HPDE6-E6E7 (cell line): ENCODE results near the gene THRB.

Experiments used
- DNase-seq: peaks from one replicate; pipeline ENCODE4 v3.0.0; 2011; ENCODE audit warnings: missing footprints; ENCODE audit errors: extremely low spot score

The THRB gene

DNA sequence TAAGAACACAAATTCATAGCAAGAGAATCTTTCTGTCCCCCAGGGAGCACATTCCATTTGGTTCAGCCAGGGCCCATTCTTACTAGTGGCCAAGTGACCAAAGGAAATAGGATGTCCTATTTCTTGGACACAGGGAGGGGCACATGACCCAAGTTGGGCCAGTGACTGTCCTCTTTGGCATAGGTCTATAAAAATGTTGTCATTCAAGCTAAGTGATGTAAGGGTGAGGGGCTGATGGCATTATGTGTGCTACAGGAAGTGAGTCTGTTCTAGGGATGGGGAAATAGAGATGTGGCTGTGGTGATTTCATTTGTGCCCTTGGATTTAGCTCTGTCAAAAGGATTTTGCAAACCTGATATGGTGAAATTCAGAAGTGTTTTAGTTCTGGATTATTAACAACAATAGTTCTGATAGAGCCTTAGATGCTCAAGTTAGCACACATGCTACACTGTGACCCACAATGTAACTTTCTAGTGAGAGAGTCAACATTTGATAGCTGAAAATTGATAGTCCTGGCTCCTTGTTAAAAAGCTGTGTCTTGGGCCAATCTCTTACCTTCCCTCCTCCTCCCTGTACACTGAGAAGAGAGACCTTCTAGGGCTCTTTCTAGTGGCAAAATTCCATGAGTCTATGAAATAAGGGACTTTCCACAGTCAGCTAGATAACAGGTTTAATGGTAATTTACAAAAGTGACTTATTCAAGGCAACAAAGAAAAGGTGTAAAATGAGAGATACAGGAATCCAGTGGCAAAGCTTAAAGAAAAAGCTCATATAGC, 117.2 kb downstream of the THRB start:
- DNase-seq: no peak

DNA sequence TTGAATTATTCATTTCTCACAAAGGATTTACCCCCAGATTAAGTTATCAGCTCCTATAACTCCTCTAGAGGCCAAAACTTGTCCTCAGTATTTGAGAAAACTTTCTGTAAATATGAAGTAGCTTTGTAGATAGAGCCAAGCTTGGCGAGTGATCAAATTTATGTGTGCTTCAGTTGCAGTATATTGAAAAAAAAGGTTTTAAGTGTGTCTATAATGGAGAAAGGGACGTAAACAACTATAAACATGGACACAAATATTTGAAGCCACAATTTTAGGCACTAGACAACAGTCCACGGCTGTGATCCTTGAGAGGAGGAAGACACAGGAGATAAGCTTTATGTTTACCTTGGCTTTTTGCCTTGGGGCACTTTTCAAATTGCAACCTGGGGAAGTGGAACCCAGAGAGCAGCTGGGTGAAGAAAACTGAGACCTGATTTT, 118.7 kb downstream of the THRB start:
- no peak for DNase-seq

- no peak for DNase-seq
Observed at GRCh38 chr3:24374801-24375200, 119.8 kb downstream of the THRB start.

DNA sequence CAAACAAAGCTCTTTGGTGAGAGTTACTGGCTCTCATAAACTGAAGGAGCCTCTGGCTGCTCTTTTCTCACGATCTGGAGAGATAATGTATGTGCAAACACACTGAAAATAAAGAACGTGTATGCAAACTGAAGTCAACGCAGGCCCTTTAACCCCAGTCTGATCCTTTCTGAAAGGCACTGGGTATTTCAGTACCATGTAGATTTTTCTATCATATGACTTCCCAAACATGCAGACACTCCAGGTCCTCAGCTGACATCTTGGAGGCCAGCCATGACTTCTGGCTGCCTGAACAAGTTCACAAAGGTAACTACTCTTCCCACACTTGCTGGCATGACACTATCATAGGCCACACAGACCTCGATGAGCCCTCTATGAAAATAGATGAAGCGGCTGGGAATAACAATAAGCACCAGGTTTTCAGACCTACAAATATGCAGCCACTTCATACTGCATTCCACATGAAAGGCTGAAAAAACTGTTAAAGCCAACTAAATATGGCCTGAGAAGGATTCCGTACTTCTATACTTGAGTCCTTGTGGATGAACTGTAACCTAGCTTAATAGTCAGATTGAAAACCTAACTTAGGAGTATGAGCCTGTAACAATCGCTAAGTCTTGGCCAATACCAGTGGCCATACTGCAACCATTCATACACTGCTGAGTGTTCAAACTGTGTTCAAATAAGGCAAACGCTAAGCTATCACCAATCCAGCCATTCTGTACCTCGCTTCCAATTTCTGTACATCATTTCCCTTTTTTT, 121.3 kb downstream of the THRB start:
- no peak for DNase-seq

- DNase-seq: no peak
Observed at GRCh38 chr3:24372559-24373197, 122.0 kb downstream of the THRB start.

DNA sequence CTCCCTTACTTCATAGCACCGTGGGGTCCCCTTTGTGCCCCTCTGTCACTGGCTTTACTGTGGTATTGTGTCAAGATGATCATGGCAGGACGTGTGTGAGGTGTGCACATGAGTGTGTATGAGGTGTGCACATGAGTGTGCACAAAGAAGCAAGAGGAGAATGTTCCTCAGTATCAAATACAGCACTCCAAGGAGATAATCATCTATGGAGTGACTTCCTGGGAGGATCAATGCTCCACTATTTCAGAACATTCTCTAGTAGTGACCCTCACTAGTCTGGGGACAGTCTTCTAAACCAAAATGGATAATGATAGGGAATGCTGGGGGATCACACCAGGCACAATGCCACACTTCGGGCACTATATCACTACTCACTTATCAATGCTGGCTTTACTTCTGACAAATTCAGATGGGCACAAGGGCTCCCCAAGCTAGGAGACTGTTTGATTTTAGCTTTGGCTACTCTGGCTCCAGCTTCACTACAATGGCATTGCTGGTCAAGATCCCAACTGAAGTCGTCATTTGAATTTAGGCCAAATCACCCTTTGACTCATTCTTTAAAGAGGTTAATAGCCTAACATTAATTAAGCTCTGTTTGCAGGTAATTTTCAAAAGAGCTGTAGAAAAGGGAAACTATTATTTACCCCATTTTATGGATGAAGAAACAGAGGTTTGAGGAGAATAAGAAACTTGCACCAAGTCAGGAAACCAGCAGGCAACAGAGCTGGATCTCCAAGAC, 124.1 kb downstream of the THRB start:
- DNase-seq: no peak

GRCh38 chr3:24368605-24369004, 126.0 kb downstream of the THRB start:
- DNase-seq: no peak

GRCh38 chr3:24367664-24368264, 126.9 kb downstream of the THRB start:
- DNase-seq: no peak

DNA sequence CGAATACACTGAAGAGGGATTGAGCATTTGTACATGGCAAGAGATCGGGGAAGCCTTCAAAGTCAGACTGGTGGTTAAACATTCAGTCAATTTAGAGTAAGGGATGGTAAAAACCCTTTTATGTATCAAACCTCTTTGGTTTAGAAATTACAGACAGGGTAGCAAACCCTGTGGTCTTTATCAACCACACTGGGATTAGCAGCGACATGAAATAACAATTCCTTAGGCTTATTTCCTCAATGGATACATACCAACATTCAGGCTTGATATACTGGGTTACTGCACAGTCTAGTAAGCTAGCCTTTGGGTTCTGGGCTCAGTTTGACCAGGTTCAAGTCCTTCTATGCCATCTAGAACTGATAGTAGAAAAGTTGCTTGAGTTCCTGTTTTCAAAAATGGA, 127.4 kb downstream of the THRB start:
- no peak for DNase-seq

- DNase-seq: peak; percentile 37
Observed at GRCh38 chr3:24365168-24365567, 129.5 kb downstream of the THRB start.

DNA sequence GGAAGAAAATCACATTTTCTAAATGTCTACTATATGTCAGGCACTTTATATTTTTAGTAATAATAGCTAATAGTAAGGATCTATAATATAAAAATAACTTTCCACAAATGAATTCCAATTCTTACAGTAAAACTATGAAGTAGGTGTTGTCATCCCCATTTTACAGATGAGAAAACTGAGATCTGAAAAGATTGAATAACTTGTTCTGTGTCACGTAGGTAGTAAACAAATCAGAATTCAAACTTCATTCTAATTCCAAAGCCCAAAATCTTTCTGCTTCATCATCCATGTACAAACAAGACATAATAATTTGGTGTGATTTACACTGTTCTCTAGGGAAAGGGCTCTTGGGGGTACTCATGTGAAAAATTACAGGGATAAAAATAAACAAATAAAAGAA, 130.3 kb downstream of the THRB start:
- no peak for DNase-seq

DNA sequence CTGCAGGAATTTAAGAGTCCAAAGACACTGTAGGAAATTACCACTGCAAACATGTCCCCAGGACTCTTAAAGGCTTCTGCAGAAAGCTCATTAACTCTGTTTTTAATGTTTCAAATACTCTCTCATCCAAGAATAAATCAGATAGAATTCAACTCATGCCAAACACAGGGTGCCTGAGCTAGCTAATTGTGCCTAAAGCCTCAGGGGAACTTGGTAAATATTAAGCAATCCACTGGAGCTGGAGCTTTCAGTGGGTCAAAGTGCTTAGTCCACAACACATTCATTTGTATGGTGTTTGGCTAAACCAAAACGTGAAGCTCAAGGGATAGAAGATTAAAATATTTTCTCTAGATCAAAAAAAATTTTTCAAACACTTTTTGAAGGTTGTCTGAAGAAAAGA, 131.4 kb downstream of the THRB start:
- DNase-seq: no peak

GRCh38 chr3:24361623-24362022, 133.0 kb downstream of the THRB start:
- DNase-seq: no peak

- DNase-seq: no peak
Observed at GRCh38 chr3:24360957-24361356, 133.7 kb downstream of the THRB start.

DNA sequence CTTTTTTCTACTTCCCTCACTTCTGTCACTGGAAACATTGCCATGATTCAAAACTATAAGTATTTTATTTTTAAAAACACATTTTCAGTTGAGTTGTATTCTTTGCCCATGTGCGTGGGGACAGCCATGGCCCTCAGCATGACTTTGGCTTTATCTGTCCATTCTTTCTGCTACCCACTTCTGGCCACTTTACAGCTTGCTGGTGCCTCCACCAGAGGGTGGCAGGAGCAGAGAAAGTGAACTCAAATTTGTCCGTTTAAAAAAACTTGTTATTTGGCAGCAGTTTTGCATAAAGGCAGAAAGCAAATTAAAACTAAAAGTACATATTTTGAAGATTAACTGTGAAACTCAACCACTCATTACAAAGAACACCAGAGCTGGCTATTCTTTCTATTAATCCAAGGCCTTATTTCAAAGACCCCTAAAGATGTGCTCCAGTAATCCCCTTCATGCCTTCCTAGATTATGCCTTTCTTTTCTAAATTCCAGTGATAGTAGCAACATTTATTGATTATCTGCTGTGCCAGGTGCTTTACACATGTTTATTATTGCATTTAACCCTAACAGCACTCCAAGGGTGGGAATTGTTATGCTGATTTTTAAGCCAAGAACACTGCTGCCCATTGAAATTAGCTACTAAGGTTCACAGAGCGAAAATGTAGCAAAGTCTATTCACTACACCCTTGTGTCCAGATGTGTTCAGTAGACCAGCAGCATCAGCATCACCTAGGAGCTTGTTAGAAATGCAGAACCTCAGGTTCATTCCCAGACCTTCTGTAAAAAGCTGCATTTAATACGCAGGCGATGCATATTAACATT, 134.8 kb downstream of the THRB start:
- DNase-seq: no peak

DNA sequence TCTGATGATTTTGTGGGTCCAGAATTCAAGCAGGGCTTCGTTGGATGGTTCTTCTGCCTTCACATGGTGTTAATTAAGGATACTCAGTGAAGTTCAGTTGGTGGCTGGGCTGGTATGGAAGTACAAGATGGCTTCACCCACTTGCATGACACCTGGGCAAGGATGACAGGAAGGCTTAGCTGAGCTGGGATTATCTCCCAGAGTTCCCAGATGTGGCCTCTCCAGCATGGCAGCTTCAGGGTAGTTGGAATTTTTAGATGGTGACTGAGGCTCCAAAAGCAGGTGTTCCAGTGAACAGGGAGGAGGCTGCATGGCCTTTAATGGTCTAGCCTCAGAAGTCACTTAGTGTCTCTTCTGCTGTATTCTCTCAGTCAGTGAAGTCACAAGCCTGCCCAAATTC, 135.5 kb downstream of the THRB start:
- no peak for DNase-seq

DNA sequence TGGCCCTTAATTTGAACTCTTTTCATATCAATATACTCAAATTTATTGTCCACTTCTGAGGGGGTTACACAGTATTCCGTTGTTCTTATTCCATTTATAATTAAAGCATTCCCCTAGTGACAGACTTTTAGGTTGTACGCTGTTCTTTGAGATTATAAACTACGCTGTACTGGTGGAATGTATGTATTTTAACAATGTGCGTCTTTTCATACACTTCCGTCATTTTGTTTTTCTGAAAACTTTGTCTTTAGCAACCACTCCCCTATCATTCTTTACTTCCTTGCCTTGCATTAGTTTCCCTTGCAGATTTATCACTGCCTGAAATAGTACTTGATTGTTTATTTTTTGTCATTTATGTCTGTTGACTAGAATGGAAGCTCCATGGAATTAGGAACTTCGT, 137.0 kb downstream of the THRB start:
- DNase-seq: no peak

DNA sequence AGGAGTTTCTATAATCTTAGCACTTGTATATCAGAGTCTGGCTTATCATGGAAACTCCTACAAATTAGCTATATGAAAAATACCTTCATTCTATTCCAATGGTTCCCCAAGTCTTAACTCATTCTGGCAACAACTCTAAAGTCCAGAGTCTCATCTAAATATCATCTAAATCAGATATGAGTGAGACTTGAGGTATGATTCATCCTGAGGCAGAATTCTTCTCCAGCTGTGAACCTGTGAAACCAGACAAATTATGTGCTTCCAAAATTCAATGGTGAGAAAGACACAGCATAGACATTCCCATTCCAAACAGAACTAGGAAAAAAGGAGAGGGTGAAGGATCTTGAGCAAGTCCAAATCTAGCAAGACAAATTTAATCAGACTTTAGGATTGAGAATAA, 138.8 kb downstream of the THRB start:
- no peak for DNase-seq

GRCh38 chr3:24354230-24354629, 140.4 kb downstream of the THRB start:
- no peak for DNase-seq

GRCh38 chr3:24352893-24353553, 141.6 kb downstream of the THRB start:
- DNase-seq: no peak
